Measurements from ENCODE around the gene NEK6. TPM values are rescaled to one million over a fixed set of nuclear protein-coding genes. Genes with fewer than 3 reads are reported as not detected.

NEK6 gene
- total and polyA plus RNA-seq, 10 of the 15 experiments (the other 5 are each of a cell fraction or from before 2014, with no cell fraction given) = 31.3 to 161 (median 89.2) TPM

- TF ChIP-seq MEF2A (IDR thresholded peaks at IDR 0.05; ENCODE audit: insufficient read depth, low read depth, low read length) (no peak), CREB1 (IDR thresholded peaks at IDR 0.05; ENCODE audit: low read depth) (no peak), NBN (IDR thresholded peaks at IDR 0.05) (no peak), RFX5 (IDR thresholded peaks at IDR 0.05; ENCODE audit: low read depth, low read length) (no peak), POU2F2 (IDR thresholded peaks at IDR 0.05; ENCODE audit: borderline replicate concordance, low read depth, low read length) (no peak), CBX3 (IDR thresholded peaks at IDR 0.05; ENCODE audit: borderline replicate concordance, low read depth) (no peak), ZNF384 (IDR thresholded peaks at IDR 0.05; ENCODE audit: borderline replicate concordance, low read depth, low read length) (no peak)
Measured at GRCh38 chr9:124392871-124393460, 135.2 kb downstream of the NEK6 start (continued).

DNA sequence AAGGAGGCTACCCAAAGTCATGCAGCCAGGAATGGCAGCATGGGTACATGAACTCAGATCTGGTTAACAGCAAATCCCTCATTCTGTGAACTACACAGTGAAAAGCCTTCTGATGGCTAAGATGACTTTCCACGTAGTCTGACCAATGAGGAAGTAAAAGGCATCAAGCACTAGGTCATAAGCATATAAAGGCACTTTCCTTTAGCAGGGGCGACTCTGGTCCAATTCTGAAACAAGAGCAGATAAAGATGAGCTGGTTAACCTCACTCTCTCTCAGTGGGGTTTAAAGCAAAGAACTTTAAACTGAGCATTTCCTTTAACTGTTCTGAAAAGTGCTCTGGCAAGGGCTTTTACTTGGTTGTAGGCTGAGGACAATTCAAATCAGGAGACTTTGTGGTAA is 136.4 kb downstream of the NEK6 start:
- DNase-seq (ENCODE audit: low read depth, low spot score) (no peak), ATAC-seq (peak; percentile 81), FAIRE-seq (no peak)
- Histone ChIP-seq H3K4me2 (ENCODE audit: control insufficient read depth, insufficient read depth) (no peak overlapping the region), H3K79me2 (ENCODE audit: control insufficient read depth, insufficient read depth, low read length) (peaks cover 29% of the 10 kb centered on the region), H3K27me3 (replicated peaks in 1 of 2; ENCODE audit: control insufficient read depth in 2 of 2, insufficient read depth in 2 of 2, low read length in 1 of 2) (no peaks in the 10 kb centered on the region), H4K20me1 (ENCODE audit: control insufficient read depth, insufficient read depth) (peaks cover 2% of the 10 kb centered on the region; the same call in 1 of the 2 replicates), H3K9me3 (replicated peaks; ENCODE audit: control insufficient read depth, insufficient read depth, low read length) (no peaks in the 10 kb centered on the region), H3K9ac (ENCODE audit: control insufficient read depth, insufficient read depth, low read length) (no peak overlapping the region), H3K4me1 (ENCODE audit: control insufficient read depth, insufficient read depth, low read length) (peaks cover 5% of the 10 kb centered on the region; the same call in 1 of the 2 replicates), H3K27ac (ENCODE audit: control insufficient read depth, insufficient read depth) (peak overlapping the region; percentile 9; the same call in 1 of the 2 replicates), H3K4me3 (no peak overlapping the region), H2AFZ (ENCODE audit: control insufficient read depth, low read depth, low read length) (no peak overlapping the region), H3K36me3 (ENCODE audit: control insufficient read depth in 2 of 2, insufficient read depth in 2 of 2, low read length in 1 of 2) (peaks cover 5 to 28% of the 10 kb centered on the region in 2 experiments)
- intact Hi-C loops (cut with micrococcal nuclease; ENCODE audit: unreplicated experiment) = no loop called here
- in situ Hi-C loops (cut with MboI) = no loop called here
- TSS peak; percentile 23 for BruUV-seq (replicated peaks)
- ChIA-PET RAD21 (ENCODE audit: unreplicated experiment) (interaction anchor here (1.1 to 2.8 kb wide), 3 partner anchors 10 to 267 kb away, joined by 3 to 8 read pairs (median 5); no protein-coding TSS in a partner anchor), CTCF (interaction anchor here (0.5 to 3.8 kb wide), 7 partner anchors 9 to 275 kb away, joined by 3 to 24 read pairs (median 5); no protein-coding TSS in a partner anchor), POLR2A (interaction anchor here (1.5 to 1.7 kb wide), 2 partner anchors 9 to 11 kb away, joined by 4 read pairs; no protein-coding TSS in a partner anchor), SMC1A (ENCODE audit: uncharacterized antibody, unreplicated experiment) (interaction anchor here (0.7 to 2.7 kb wide), 6 partner anchors 16 to 281 kb away, joined by 3 to 12 read pairs (median 4); no protein-coding TSS in a partner anchor)
- 0% methylated on average over 2 of the region's 2 CpGs for WGBS (ENCODE audit: insufficient coverage, insufficient replicate concordance, low lambda C conversion rate, missing lambda C conversion rate)
- TF ChIP-seq NBN (IDR thresholded peaks at IDR 0.05) = no peak
- TF ChIP-seq ATF2 (IDR thresholded peaks at IDR 0.05; ENCODE audit: low read length) = no peak
- 0 out of 2 replicates have a peak, but pooled peaks have one; percentile 27 for TF ChIP-seq RUNX3 (IDR thresholded peaks at IDR 0.05; ENCODE audit: low read length)
- no peak for TF ChIP-seq E2F4 (IDR thresholded peaks at IDR 0.05; ENCODE audit: low read depth, low read length)
- TF ChIP-seq, protein P1, sequence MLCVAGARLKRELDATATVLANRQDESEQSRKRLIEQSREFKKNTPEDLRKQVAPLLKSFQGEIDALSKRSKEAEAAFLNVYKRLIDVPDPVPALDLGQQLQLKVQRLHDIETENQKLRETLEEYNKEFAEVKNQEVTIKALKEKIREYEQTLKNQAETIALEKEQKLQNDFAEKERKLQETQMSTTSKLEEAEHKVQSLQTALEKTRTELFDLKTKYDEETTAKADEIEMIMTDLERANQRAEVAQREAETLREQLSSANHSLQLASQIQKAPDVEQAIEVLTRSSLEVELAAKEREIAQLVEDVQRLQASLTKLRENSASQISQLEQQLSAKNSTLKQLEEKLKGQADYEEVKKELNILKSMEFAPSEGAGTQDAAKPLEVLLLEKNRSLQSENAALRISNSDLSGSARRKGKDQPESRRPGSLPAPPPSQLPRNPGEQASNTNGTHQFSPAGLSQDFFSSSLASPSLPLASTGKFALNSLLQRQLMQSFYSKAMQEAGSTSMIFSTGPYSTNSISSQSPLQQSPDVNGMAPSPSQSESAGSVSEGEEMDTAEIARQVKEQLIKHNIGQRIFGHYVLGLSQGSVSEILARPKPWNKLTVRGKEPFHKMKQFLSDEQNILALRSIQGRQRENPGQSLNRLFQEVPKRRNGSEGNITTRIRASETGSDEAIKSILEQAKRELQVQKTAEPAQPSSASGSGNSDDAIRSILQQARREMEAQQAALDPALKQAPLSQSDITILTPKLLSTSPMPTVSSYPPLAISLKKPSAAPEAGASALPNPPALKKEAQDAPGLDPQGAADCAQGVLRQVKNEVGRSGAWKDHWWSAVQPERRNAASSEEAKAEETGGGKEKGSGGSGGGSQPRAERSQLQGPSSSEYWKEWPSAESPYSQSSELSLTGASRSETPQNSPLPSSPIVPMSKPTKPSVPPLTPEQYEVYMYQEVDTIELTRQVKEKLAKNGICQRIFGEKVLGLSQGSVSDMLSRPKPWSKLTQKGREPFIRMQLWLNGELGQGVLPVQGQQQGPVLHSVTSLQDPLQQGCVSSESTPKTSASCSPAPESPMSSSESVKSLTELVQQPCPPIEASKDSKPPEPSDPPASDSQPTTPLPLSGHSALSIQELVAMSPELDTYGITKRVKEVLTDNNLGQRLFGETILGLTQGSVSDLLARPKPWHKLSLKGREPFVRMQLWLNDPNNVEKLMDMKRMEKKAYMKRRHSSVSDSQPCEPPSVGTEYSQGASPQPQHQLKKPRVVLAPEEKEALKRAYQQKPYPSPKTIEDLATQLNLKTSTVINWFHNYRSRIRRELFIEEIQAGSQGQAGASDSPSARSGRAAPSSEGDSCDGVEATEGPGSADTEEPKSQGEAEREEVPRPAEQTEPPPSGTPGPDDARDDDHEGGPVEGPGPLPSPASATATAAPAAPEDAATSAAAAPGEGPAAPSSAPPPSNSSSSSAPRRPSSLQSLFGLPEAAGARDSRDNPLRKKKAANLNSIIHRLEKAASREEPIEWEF (IDR thresholded peaks at IDR 0.05; ENCODE audit: insufficient replicate concordance, low read depth, low read length) = no peak
- no peak for TF ChIP-seq RFX5 (IDR thresholded peaks at IDR 0.05; ENCODE audit: low read depth, low read length)
- no peak for TF ChIP-seq SMC3 (IDR thresholded peaks at IDR 0.05; ENCODE audit: borderline replicate concordance, low read length)
- TF ChIP-seq ZNF622 (IDR thresholded peaks at IDR 0.05) = no peak

Data from GM12878 (cell line).